Uterus (tissue), 2 donors: Measurements from ENCODE around the gene HECTD2.

Source experiments
- POLR2A ChIP-seq, 2 donors: fragments of 450-650 bp; IDR thresholded peaks; one replicate each; pipeline ENCODE4 v1.6.1; 2016; ENCODE audit warnings: antibody characterized with exemption in 2 of 2, mild to moderate bottlenecking in 1 of 2, moderate library complexity in 1 of 2
- TF ChIP-seq, protein P1 (sequence below), 4 experiments: fragments of 200-600 bp in 2 of 4; fragments of 450-650 bp in 2 of 4; sonication (generic) in 2 of 4; IDR thresholded peaks; one replicate each; pipeline ENCODE4 v1.5.1; 2016 to 2019; ENCODE audit warnings: antibody characterized with exemption in 4 of 4, mild to moderate bottlenecking in 2 of 4, moderate library complexity in 1 of 4

DNA sequence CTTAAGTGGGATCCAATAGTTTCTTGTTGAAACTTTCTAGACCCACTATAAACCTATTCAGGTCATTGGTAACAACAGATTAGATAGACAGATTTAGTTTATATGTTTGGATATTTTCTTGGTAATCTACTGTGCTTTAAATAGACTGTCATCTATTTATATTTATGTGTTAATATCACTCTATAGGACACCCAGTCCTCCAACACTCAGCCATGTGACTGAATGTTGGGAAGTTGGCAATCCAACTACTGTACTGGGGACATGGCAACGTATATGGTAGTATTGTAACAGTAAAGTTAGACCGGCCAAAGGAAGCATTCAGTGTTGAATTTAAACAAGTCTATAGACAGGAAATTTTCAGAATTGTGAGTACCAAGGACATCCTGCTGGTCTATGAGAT is 42.6 kb upstream of the HECTD2 start:
- TF ChIP-seq, protein P1, sequence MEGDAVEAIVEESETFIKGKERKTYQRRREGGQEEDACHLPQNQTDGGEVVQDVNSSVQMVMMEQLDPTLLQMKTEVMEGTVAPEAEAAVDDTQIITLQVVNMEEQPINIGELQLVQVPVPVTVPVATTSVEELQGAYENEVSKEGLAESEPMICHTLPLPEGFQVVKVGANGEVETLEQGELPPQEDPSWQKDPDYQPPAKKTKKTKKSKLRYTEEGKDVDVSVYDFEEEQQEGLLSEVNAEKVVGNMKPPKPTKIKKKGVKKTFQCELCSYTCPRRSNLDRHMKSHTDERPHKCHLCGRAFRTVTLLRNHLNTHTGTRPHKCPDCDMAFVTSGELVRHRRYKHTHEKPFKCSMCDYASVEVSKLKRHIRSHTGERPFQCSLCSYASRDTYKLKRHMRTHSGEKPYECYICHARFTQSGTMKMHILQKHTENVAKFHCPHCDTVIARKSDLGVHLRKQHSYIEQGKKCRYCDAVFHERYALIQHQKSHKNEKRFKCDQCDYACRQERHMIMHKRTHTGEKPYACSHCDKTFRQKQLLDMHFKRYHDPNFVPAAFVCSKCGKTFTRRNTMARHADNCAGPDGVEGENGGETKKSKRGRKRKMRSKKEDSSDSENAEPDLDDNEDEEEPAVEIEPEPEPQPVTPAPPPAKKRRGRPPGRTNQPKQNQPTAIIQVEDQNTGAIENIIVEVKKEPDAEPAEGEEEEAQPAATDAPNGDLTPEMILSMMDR (IDR thresholded peaks at IDR 0.05) = no peak
- no peak for TF ChIP-seq POLR2A (IDR thresholded peaks at IDR 0.05)
